NB4 (cell line): ENCODE data around the gene YEATS2.

Experiments
- CTCF ChIP-seq: IDR thresholded peaks from one replicate; pipeline ENCODE4 v1.5.1; 2012; ENCODE audit warnings: low read depth, low read length
- MYC ChIP-seq: IDR thresholded peaks from 2 replicates; pipeline ENCODE4 v1.6.1; 2011; ENCODE audit warnings: low read depth, low read length

GRCh38 chr3:183728204-183728603, 30.6 kb downstream of the YEATS2 start:
- TF ChIP-seq CTCF (no peak), MYC (no peak)
